Stimulated activated naive CD8-positive, alpha-beta T cell treated with anti-CD3 and anti-CD28 coated beads, Interleukin-15, Interleukin-2, amounts not matched to agents 100 ng/mL and 50 ng/mL, for 24 hours (primary cell): ENCODE data around the gene KRCC1.

Source experiments
- H3K27ac Mint-ChIP-seq: one replicate; pipeline ENCODE4 v1.8.0; 2021; ENCODE audit warnings: mild to moderate bottlenecking, mixed read lengths
- H3K27me3 Mint-ChIP-seq: one replicate; pipeline ENCODE4 v1.8.0; 2021; ENCODE audit warnings: mixed read lengths
- H3K36me3 Mint-ChIP-seq: one replicate; pipeline ENCODE4 v1.8.0; 2021; ENCODE audit warnings: low read depth, mixed read lengths
- H3K4me1 Mint-ChIP-seq: one replicate; pipeline ENCODE4 v1.8.0; 2021; ENCODE audit warnings: low read depth, mixed read lengths
- H3K4me3 Mint-ChIP-seq: one replicate; pipeline ENCODE4 v1.8.0; 2021; ENCODE audit warnings: mild to moderate bottlenecking, mixed read lengths
- H3K9me3 Mint-ChIP-seq: one replicate; pipeline ENCODE4 v1.8.0; 2021; ENCODE audit warnings: mixed read lengths

The KRCC1 gene

DNA sequence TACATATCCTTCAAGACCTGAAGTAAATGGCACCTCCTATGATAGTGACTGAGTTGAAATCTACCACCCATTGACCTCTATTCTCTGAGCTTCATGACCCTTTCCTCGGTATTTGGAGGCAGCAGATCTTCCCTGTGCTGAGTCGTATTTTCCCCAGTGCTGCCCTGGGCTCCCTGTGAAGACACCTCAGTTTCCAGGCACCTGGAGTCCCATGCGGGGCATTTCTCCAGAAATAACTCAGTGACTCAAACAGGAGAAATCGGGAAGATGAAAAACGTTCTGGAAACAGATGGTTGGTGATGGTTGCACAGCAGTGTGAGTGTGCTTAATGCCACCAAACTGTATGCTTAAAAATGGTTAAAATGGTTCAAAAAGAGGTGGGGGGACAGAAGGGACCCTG is 30.0 kb upstream of the KRCC1 start:
- Mint-ChIP-seq H3K4me1 (peaks cover 9% of the 10 kb centered on the region), H3K27ac (no peak overlapping the region), H3K9me3 (no peaks in the 10 kb centered on the region), H3K27me3 (no peaks in the 10 kb centered on the region), H3K4me3 (no peak overlapping the region), H3K36me3 (no peaks in the 10 kb centered on the region)

- Mint-ChIP-seq H3K27me3 (no peaks in the 10 kb centered on the region), H3K27ac (no peak overlapping the region), H3K36me3 (no peaks in the 10 kb centered on the region), H3K4me1 (peaks cover 4% of the 10 kb centered on the region), H3K9me3 (no peaks in the 10 kb centered on the region), H3K4me3 (no peak overlapping the region)
These were observed 29.5 kb upstream of the KRCC1 start for GRCh38 chr2:88085099-88085498.

DNA sequence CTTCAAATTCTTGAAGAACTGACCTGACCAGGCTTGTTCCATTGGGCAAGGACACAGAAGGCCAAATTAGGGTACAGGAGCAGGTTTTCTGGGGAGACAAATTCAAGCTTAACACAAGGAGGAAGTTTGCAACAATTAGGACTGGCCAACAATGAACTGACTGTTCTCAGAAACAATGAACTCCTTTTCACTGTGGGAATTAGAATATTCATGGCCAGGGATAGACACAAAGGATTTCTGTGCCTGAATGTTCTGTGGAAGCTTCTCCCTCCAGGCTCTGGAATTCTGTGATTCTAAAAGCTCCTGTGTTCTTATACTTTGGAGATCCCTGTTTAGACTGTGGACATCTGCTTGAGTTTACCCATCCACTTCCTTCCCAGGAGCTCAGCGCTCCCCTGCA is 27.2 kb upstream of the KRCC1 start:
- Mint-ChIP-seq H3K4me1 (no peaks in the 10 kb centered on the region), H3K27me3 (no peaks in the 10 kb centered on the region), H3K27ac (no peak overlapping the region), H3K9me3 (no peaks in the 10 kb centered on the region), H3K4me3 (no peak overlapping the region), H3K36me3 (no peaks in the 10 kb centered on the region)

DNA sequence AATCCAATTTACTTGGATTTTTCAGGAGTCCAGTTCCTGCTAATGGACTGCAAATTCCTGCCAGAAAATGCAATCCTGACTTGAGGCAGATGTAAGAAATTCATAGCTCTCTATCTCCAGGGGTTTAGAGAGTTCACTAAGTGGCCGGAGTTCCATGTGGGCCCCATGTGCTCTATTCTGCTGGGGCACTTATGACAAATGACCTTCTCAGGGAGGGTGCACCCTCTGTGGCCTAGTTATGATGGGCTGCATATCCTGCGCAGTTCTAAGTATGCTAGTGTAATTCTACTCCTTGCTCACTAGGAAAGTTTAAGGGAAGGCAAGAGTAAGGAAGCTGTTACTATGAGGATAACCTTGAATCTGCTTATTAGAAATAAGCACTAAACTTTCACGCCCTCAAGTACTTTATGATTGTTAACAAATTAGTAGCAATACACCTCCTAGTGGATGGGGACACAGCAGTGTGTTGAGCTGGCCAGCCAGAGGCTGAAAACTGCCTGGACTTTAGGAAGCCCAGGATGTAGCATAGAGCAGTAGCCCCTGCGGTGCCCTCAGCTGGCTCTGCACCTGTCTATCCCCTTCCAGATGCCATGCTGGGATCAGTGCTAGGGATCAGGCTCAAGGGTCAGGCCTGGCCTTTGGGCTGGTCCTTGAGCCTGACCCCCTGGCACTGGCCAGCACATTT is 26.5 kb upstream of the KRCC1 start:
- Mint-ChIP-seq H3K27ac (no peak overlapping the region), H3K36me3 (no peaks in the 10 kb centered on the region), H3K9me3 (no peaks in the 10 kb centered on the region), H3K27me3 (no peaks in the 10 kb centered on the region), H3K4me3 (no peak overlapping the region), H3K4me1 (no peaks in the 10 kb centered on the region)

GRCh38 chr2:88080545-88080944 is 25.0 kb upstream of the KRCC1 start:
- Mint-ChIP-seq H3K27me3 (no peaks in the 10 kb centered on the region), H3K4me3 (no peak overlapping the region), H3K36me3 (no peaks in the 10 kb centered on the region), H3K9me3 (no peaks in the 10 kb centered on the region), H3K27ac (no peak overlapping the region), H3K4me1 (no peaks in the 10 kb centered on the region)

DNA sequence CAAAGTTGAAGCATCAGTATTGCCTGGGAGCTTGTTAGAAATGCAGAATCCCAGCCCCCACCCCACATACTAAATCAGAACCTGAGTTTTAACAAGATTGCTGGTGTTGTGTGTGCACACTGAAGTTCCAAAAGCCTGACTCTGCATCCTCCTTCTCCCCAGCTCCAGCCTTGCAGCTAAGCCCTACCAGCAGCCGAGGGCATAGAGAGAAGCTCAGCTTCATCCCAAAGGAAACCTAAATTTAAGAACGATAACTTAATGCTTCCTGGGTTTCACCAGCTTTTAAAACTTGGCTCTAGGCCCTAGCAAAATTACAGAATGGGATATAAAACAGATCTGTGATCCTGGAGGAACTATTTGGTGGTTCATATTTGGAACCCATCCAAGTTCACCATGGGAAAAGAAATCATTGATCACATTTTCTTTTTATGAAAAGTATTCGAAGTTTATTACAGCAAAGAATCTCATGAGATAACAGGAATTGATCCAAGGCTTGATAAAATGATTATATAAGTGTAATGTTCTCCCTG is 23.1 kb upstream of the KRCC1 start:
- Mint-ChIP-seq H3K27me3 (no peaks in the 10 kb centered on the region), H3K4me1 (no peaks in the 10 kb centered on the region), H3K9me3 (no peaks in the 10 kb centered on the region), H3K4me3 (no peak overlapping the region), H3K36me3 (no peaks in the 10 kb centered on the region), H3K27ac (no peak overlapping the region)

- no peak overlapping the region for H3K4me3 Mint-ChIP-seq
- no peaks in the 10 kb centered on the region for H3K27me3 Mint-ChIP-seq
- H3K27ac Mint-ChIP-seq = no peak overlapping the region
- no peaks in the 10 kb centered on the region for H3K9me3 Mint-ChIP-seq
- H3K36me3 Mint-ChIP-seq = no peaks in the 10 kb centered on the region
- H3K4me1 Mint-ChIP-seq = no peaks in the 10 kb centered on the region
These were observed 21.5 kb upstream of the KRCC1 start for GRCh38 chr2:88077080-88077479.

- Mint-ChIP-seq H3K27me3 (no peaks in the 10 kb centered on the region), H3K4me3 (no peak overlapping the region), H3K36me3 (no peaks in the 10 kb centered on the region), H3K27ac (no peak overlapping the region), H3K4me1 (no peaks in the 10 kb centered on the region), H3K9me3 (no peaks in the 10 kb centered on the region)
These were observed 19.3 kb upstream of the KRCC1 start for GRCh38 chr2:88074854-88075292.

- Mint-ChIP-seq H3K36me3 (no peaks in the 10 kb centered on the region), H3K4me1 (peaks cover 4% of the 10 kb centered on the region), H3K4me3 (no peak overlapping the region), H3K27me3 (no peaks in the 10 kb centered on the region), H3K27ac (no peak overlapping the region), H3K9me3 (no peaks in the 10 kb centered on the region)
These were observed 18.6 kb upstream of the KRCC1 start for GRCh38 chr2:88074150-88074549.

DNA sequence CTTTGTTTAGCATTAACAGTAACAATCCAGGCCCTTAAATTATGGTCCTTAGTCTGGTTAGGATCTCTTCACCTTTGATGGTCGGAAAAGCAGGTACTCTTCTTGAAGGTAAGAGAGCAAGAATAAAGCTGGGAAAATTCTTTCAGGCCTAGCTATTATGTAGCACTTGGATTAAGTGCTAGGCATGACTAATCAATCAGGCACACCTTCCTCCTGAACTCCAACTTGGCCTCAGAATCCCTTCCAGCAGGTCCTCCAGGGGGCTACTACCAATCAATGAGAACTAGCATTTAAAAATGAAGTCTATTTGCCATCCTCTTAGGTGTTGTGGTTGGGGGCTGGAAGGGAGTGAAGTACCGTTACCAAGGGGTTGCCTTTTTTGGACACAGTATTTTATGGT is 15.8 kb upstream of the KRCC1 start:
- peaks cover 5% of the 10 kb centered on the region for H3K4me1 Mint-ChIP-seq
- H3K36me3 Mint-ChIP-seq = no peaks in the 10 kb centered on the region
- no peak overlapping the region for H3K27ac Mint-ChIP-seq
- no peaks in the 10 kb centered on the region for H3K27me3 Mint-ChIP-seq
- H3K4me3 Mint-ChIP-seq = no peak overlapping the region
- H3K9me3 Mint-ChIP-seq = no peaks in the 10 kb centered on the region

GRCh38 chr2:88070055-88070454 is 14.5 kb upstream of the KRCC1 start:
- Mint-ChIP-seq H3K27ac (no peak overlapping the region), H3K4me1 (peaks cover 5% of the 10 kb centered on the region), H3K27me3 (no peaks in the 10 kb centered on the region), H3K9me3 (no peaks in the 10 kb centered on the region), H3K36me3 (no peaks in the 10 kb centered on the region), H3K4me3 (no peak overlapping the region)

DNA sequence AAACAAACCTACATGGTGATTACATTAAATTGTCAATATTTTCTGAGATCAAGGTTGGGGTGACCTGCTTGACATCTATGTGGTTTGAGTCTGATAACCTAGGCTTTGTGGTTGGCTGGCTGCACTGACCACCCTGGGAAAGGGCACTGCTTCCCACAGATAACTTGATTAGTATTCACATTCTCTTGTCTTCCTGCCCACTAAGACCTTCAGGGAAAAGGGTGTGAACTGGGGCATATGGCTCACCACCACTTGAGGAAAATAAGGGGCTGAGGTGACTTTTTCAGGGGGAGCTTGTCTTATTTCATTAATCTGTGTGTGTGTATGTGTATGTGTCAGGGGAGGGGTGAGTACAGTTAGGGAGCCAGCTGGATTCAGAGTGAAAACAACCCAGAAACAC is 13.5 kb upstream of the KRCC1 start:
- no peaks in the 10 kb centered on the region for H3K9me3 Mint-ChIP-seq
- H3K27ac Mint-ChIP-seq = no peak overlapping the region
- no peak overlapping the region for H3K4me3 Mint-ChIP-seq
- peaks cover 5% of the 10 kb centered on the region for H3K4me1 Mint-ChIP-seq
- H3K27me3 Mint-ChIP-seq = no peaks in the 10 kb centered on the region
- no peaks in the 10 kb centered on the region for H3K36me3 Mint-ChIP-seq

- H3K27me3 Mint-ChIP-seq = no peaks in the 10 kb centered on the region
- no peaks in the 10 kb centered on the region for H3K9me3 Mint-ChIP-seq
- H3K4me3 Mint-ChIP-seq = no peak overlapping the region
These were observed 12.5 kb upstream of the KRCC1 start for GRCh38 chr2:88068044-88068443.

DNA sequence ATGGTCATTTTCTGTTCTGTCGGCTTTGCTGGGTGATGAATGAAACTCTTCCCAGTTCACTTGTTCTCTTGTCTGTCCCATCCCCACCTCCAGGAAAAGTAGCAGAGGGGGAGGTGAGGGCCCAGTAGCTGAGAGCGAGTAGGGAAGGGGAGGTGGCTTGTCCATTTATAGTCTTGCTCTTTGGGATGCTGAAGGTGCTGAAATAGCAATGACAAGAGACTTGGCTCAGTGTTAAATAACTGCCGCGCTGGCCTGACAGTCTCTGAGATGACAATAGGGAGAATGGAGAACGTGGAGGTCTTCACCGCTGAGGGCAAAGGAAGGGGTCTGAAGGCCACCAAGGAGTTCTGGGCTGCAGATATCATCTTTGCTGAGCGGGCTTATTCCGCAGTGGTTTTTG is 12.0 kb upstream of the KRCC1 start, which contains the start of gene SMYD1:
Gene SMYD1, plus strand, starts transcription at position 228 of the 400 bp plus-strand sequence. Its CDS starts 40 bp downstream, at position 268.
- peaks cover 5% of the 10 kb centered on the region for H3K4me1 Mint-ChIP-seq
- no peak within 1 kb of the TSS for H3K4me3 Mint-ChIP-seq
- no peaks in the 10 kb centered on the region for H3K36me3 Mint-ChIP-seq
- no peak within 1 kb of the TSS for H3K27ac Mint-ChIP-seq
- no peaks in the 10 kb centered on the region for H3K27me3 Mint-ChIP-seq
- no peaks in the 10 kb centered on the region for H3K9me3 Mint-ChIP-seq

More at GRCh38 chr2:88068044-88068443, 12.5 kb upstream of the KRCC1 start:
- H3K36me3 Mint-ChIP-seq = no peaks in the 10 kb centered on the region
- H3K27ac Mint-ChIP-seq = no peak overlapping the region
- peaks cover 5% of the 10 kb centered on the region for H3K4me1 Mint-ChIP-seq

DNA sequence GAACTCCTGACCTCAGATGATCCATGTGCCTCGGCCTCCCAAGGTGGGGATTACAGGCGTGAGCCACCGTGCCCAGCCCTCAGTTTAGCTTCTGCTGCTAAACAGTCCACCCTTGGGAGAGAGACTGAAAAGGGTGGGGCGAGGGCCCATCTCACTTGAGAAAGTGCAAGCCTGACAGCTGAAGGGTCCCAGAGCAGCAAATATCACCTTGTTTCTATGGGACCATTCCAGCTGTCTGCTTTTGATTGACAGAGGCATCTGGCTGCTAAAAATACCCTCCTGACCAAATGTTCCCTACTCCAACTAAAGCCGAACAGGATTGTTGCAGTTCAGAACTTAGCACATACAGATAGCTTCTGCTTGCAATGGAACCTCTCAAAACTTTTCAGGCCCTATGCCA is 11.6 kb upstream of the KRCC1 start:
- no peak overlapping the region for H3K27ac Mint-ChIP-seq
- no peaks in the 10 kb centered on the region for H3K27me3 Mint-ChIP-seq
- peaks cover 5% of the 10 kb centered on the region for H3K4me1 Mint-ChIP-seq
- H3K4me3 Mint-ChIP-seq = no peak overlapping the region
- H3K9me3 Mint-ChIP-seq = no peaks in the 10 kb centered on the region
- no peaks in the 10 kb centered on the region for H3K36me3 Mint-ChIP-seq

- no peaks in the 10 kb centered on the region for H3K9me3 Mint-ChIP-seq
- H3K27me3 Mint-ChIP-seq = no peaks in the 10 kb centered on the region
- H3K27ac Mint-ChIP-seq = no peak overlapping the region
- H3K4me3 Mint-ChIP-seq = no peak overlapping the region
- H3K4me1 Mint-ChIP-seq = peaks cover 5% of the 10 kb centered on the region
- no peaks in the 10 kb centered on the region for H3K36me3 Mint-ChIP-seq
These were observed 11.0 kb upstream of the KRCC1 start for GRCh38 chr2:88066543-88066942.
